Cardiac fibroblast (primary cell): ENCODE data around the gene TANGO2.
"Not testable (repeated sequence)": the region's sequence is repeated elsewhere in the genome, so short reads cannot be mapped to it uniquely, and the experiment has no call there.

Experiments used
- DNase-seq, 2 donors: peaks; one replicate each; pipeline versions ENCODE4 v3.0.0 to v3.0.0-alpha.2; 2010; ENCODE audit warnings: low read depth in 2 of 2
- H3K4me3 ChIP-seq, 2 donors: replicated peaks in 1 of 2; 1 replicate in 1 of 2; 2 replicates in 1 of 2; pipeline ENCODE4 v1.5.1; 2011; ENCODE audit warnings: low read depth in 2 of 2, low read length in 2 of 2, mild to moderate bottlenecking in 2 of 2, moderate library complexity in 1 of 2
- CTCF ChIP-seq: IDR thresholded peaks from one replicate; pipeline ENCODE4 v1.5.1; 2011; ENCODE audit warnings: low read depth, mild to moderate bottlenecking, low read length, inconsistent platforms

The TANGO2 gene

GRCh38 chr22:20066617-20067383, 45.9 kb downstream of the TANGO2 start:
- no peak for TF ChIP-seq CTCF
- H3K4me3 ChIP-seq: no peak overlapping the region
- DNase-seq: no peak

GRCh38 chr22:20067384-20067682, 46.4 kb downstream of the TANGO2 start:
- not testable (repeated sequence) for DNase-seq, H3K4me3 ChIP-seq

- no peak for DNase-seq
- no peak for TF ChIP-seq CTCF
- H3K4me3 ChIP-seq: no peak overlapping the region
Measured at GRCh38 chr22:20068640-20069039, 47.7 kb downstream of the TANGO2 start.

GRCh38 chr22:20069331-20070042, 48.6 kb downstream of the TANGO2 start:
- DNase-seq: no peak
- TF ChIP-seq CTCF: no peak
- no peak overlapping the region for H3K4me3 ChIP-seq

- no peak overlapping the region for H3K4me3 ChIP-seq
- no peak for DNase-seq
- TF ChIP-seq CTCF: no peak
Measured at GRCh38 chr22:20071524-20071972, 50.6 kb downstream of the TANGO2 start.

- H3K4me3 ChIP-seq: no peak overlapping the region
- no peak for TF ChIP-seq CTCF
- DNase-seq: no peak
Measured at GRCh38 chr22:20076627-20077172, 55.8 kb downstream of the TANGO2 start.

- peak within 1 kb of the TSS; percentile 73 to 80 for H3K4me3 ChIP-seq
- no peak for TF ChIP-seq CTCF
- peak; percentile 93 to 97 for DNase-seq
Measured at GRCh38 chr22:20079745-20080444, 59.0 kb downstream of the TANGO2 start, which contains the start of gene DGCR8. Gene DGCR8 (plus strand): TSS chr22:20080241. CDS start chr22:20085964, 5,723 bp downstream.
